Caco-2 (cell line): ENCODE data around the gene SLC9A8. TPM values are rescaled to one million over a fixed set of nuclear protein-coding genes. Genes with fewer than 3 reads are reported as not detected.

Source experiments
- BruUV-seq: library from RNA; stranded (reverse); fragments of 400-500 nt; replicated peaks from 2 replicates; lab custom pipeline; 2021; lab: Mats Ljungman, UMichigan
- CTCF ChIA-PET: fragments of 300-600 bp; sonication (Branson Sonifier 250); formaldehyde crosslinking; loops from one replicate; lab custom pipeline; 2022; ENCODE audit warnings: antibody characterized with exemption; lab: Charles Lee
- POLR2A ChIA-PET: fragments of 300-600 bp; sonication (Branson Sonifier 250); formaldehyde crosslinking; loops from one replicate; lab custom pipeline; 2022; ENCODE audit warnings: antibody characterized with exemption; lab: Charles Lee
- DNase-seq, 2 experiments: peaks; one replicate each; pipeline versions ENCODE4 v3.0.0 to v3.0.0-alpha.2; 2020 to 2022
- H3K27me3 ChIP-seq: replicated peaks from 2 replicates; pipeline ENCODE4 v1.6.0; 2011; ENCODE audit warnings: low read length; ENCODE audit not compliant: control insufficient read depth, insufficient read depth
- H3K36me3 ChIP-seq: 2 replicates; pipeline ENCODE4 v1.5.1; 2011; ENCODE audit warnings: low read length; ENCODE audit not compliant: control insufficient read depth, insufficient read depth
- H3K4me1 ChIP-seq: fragments of 250-450 bp; sonication (Bioruptor Pico); 2 replicates; pipeline ENCODE4 v1.5.1; 2020; ENCODE audit warnings: mild to moderate bottlenecking
- H3K4me3 ChIP-seq: 2 replicates; pipeline ENCODE4 v1.5.1; 2011; ENCODE audit warnings: low read depth, mild to moderate bottlenecking, control low read depth, low read length
- H3K9me3 ChIP-seq: fragments of 250-450 bp; sonication (Bioruptor Pico); 2 replicates; pipeline ENCODE4 v1.5.1; 2020; ENCODE audit warnings: mild to moderate bottlenecking, moderate library complexity
- H3K27ac Mint-ChIP-seq: one replicate; pipeline ENCODE4 v1.8.0; 2022; ENCODE audit warnings: mixed read lengths; ENCODE audit not compliant: unreplicated experiment
- H3K27me3 Mint-ChIP-seq: one replicate; pipeline ENCODE4 v1.8.0; 2022; ENCODE audit warnings: mixed read lengths; ENCODE audit not compliant: insufficient read depth, unreplicated experiment
- H3K36me3 Mint-ChIP-seq: one replicate; pipeline ENCODE4 v1.8.0; 2022; ENCODE audit warnings: mild to moderate bottlenecking, mixed read lengths; ENCODE audit not compliant: insufficient read depth, unreplicated experiment
- H3K4me1 Mint-ChIP-seq: one replicate; pipeline ENCODE4 v1.8.0; 2022; ENCODE audit warnings: low read depth, mixed read lengths; ENCODE audit not compliant: unreplicated experiment
- H3K4me3 Mint-ChIP-seq: one replicate; pipeline ENCODE4 v1.8.0; 2022; ENCODE audit warnings: mild to moderate bottlenecking, moderate library complexity, mixed read lengths; ENCODE audit not compliant: unreplicated experiment
- H3K9me3 Mint-ChIP-seq: one replicate; pipeline ENCODE4 v1.8.0; 2022; ENCODE audit warnings: mixed read lengths; ENCODE audit not compliant: unreplicated experiment
- intact Hi-C: fragments of 100-400 bp; cut with micrococcal nuclease; formaldehyde crosslinking; loops from one replicate; pipeline ENCODE4 v1.10.0; 2022; ENCODE audit not compliant: unreplicated experiment
- total RNA-seq: library from RNA; stranded (reverse); gene quantifications from 2 replicates; pipeline ENCODE4 v1.2.3, GENCODE V29; 2022
- TF ChIP-seq, protein P1 (sequence below), 2 experiments: fragments of 200-600 bp in 1 of 2; IDR thresholded peaks; 1 replicate in 1 of 2; 2 replicates in 1 of 2; pipeline versions ENCODE4 v1.5.1 to v1.8.0; 2011 to 2022; ENCODE audit warnings: antibody characterized with exemption in 1 of 2, control low read depth in 1 of 2, inconsistent platforms in 1 of 2, low read depth in 1 of 2, low read length in 1 of 2, mild to moderate bottlenecking in 1 of 2, moderate library complexity in 1 of 2; ENCODE audit not compliant: insufficient read depth in 1 of 2, severe bottlenecking in 1 of 2, unreplicated experiment in 1 of 2

SLC9A8 gene
- total RNA-seq, 1 experiment from 2014 or later: 21.4 TPM

DNA sequence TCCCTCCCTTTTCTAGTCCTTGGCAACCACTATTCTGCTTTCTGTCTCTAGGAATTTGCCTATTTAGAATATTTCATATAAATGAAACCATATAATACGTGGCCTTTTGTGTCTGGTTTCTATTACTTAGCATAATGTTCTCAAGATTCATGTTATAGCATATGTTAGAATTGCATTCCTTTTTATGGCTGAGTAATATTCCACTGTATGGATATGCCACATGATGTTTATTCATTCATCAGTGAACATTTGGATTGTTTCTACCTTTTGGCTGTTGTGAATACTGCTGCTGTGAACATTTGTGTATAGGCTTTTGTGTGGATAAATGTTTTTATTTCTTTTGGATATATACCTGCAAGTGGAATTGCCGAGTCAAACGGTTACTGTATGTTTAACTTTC, 7.1 kb downstream of the SLC9A8 start:
- H3K4me3 Mint-ChIP-seq: no peak overlapping the region
- no peaks in the 10 kb centered on the region for H3K27me3 Mint-ChIP-seq
- intact Hi-C loops: no loop called here
- no peak overlapping the region for H3K4me3 ChIP-seq
- TF ChIP-seq, protein P1, sequence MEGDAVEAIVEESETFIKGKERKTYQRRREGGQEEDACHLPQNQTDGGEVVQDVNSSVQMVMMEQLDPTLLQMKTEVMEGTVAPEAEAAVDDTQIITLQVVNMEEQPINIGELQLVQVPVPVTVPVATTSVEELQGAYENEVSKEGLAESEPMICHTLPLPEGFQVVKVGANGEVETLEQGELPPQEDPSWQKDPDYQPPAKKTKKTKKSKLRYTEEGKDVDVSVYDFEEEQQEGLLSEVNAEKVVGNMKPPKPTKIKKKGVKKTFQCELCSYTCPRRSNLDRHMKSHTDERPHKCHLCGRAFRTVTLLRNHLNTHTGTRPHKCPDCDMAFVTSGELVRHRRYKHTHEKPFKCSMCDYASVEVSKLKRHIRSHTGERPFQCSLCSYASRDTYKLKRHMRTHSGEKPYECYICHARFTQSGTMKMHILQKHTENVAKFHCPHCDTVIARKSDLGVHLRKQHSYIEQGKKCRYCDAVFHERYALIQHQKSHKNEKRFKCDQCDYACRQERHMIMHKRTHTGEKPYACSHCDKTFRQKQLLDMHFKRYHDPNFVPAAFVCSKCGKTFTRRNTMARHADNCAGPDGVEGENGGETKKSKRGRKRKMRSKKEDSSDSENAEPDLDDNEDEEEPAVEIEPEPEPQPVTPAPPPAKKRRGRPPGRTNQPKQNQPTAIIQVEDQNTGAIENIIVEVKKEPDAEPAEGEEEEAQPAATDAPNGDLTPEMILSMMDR (IDR thresholded peaks at IDR 0.05; ENCODE audit: insufficient read depth in 1 of 2, low read depth in 1 of 2, low read length in 1 of 2, severe bottlenecking in 1 of 2, unreplicated experiment in 1 of 2): no peak
- H3K27me3 ChIP-seq: no peaks in the 10 kb centered on the region
- no peak for DNase-seq
- H3K36me3 Mint-ChIP-seq: peaks cover 69% of the 10 kb centered on the region
- no peaks in the 10 kb centered on the region for H3K4me1 Mint-ChIP-seq
- H3K9me3 ChIP-seq: peaks cover 4% of the 10 kb centered on the region
- H3K9me3 Mint-ChIP-seq: peaks cover 9% of the 10 kb centered on the region
- no peaks in the 10 kb centered on the region for H3K4me1 ChIP-seq
- POLR2A ChIA-PET: no interaction called here
- H3K36me3 ChIP-seq: peaks cover 3% of the 10 kb centered on the region
- CTCF ChIA-PET: no interaction called here
- BruUV-seq: no TSS peak
- no peak overlapping the region for H3K27ac Mint-ChIP-seq

DNA sequence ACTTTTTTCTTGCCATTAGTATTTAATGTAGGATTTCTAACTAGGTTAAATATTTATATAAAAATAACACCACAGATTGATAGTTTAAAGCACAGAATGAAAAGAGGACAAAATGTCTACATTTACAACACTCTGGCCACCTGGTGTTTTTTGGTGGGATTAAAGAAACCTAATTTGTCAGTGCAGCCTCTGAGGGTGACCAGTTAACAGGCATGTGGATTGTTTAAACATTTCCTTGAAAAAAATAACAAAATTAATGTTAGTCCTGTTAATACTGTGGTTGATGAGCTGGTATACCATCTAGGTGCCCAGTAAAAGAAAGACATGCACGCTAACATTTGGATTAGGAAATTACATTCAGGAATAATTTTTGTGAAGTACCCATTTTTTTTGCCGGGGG, 8.8 kb downstream of the SLC9A8 start:
- no TSS peak for BruUV-seq
- POLR2A ChIA-PET: no interaction called here
- TF ChIP-seq, protein P1 (IDR thresholded peaks at IDR 0.05; ENCODE audit: insufficient read depth in 1 of 2, low read depth in 1 of 2, low read length in 1 of 2, severe bottlenecking in 1 of 2, unreplicated experiment in 1 of 2): no peak
- peaks cover 4% of the 10 kb centered on the region for H3K9me3 ChIP-seq
- no peaks in the 10 kb centered on the region for H3K27me3 ChIP-seq
- no peaks in the 10 kb centered on the region for H3K27me3 Mint-ChIP-seq
- peaks cover 65% of the 10 kb centered on the region for H3K36me3 Mint-ChIP-seq
- no peaks in the 10 kb centered on the region for H3K4me1 ChIP-seq
- CTCF ChIA-PET: no interaction called here
- H3K36me3 ChIP-seq: peaks cover 3% of the 10 kb centered on the region
- DNase-seq: no peak
- no peak overlapping the region for H3K4me3 ChIP-seq
- H3K27ac Mint-ChIP-seq: no peak overlapping the region
- intact Hi-C loops: no loop called here
- peaks cover 9% of the 10 kb centered on the region for H3K9me3 Mint-ChIP-seq
- no peaks in the 10 kb centered on the region for H3K4me1 Mint-ChIP-seq
- H3K4me3 Mint-ChIP-seq: no peak overlapping the region

DNA sequence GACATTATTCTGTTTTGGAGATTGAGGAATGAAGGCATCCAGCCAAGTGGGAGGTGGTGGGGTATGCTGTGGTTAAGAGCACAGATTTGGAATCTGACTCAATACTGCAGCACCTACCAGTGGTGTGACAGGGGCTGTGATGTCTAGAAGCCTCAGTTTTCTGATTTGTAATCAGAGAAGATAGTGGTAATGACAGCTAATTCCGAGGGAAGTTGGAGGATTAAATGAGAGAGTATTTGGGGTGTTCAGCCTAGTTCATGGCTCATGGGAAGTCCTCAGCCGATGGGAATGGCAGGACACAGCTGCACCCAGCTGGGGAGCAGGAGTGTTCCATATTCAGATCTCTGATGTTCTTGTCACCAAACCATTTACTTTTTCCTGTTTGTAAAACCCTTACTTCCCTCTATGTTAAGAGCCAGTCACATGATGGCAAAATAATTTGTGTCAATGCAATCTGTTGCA, 9.3 kb downstream of the SLC9A8 start:
- peaks cover 4% of the 10 kb centered on the region for H3K9me3 ChIP-seq
- BruUV-seq: no TSS peak
- TF ChIP-seq, protein P1 (IDR thresholded peaks at IDR 0.05; ENCODE audit: insufficient read depth in 1 of 2, low read depth in 1 of 2, low read length in 1 of 2, severe bottlenecking in 1 of 2, unreplicated experiment in 1 of 2): no peak
- H3K4me3 ChIP-seq: no peak overlapping the region
- H3K4me3 Mint-ChIP-seq: no peak overlapping the region
- no peaks in the 10 kb centered on the region for H3K27me3 Mint-ChIP-seq
- peaks cover 3% of the 10 kb centered on the region for H3K36me3 ChIP-seq
- H3K9me3 Mint-ChIP-seq: peaks cover 9% of the 10 kb centered on the region
- H3K4me1 Mint-ChIP-seq: no peaks in the 10 kb centered on the region
- CTCF ChIA-PET: no interaction called here
- no peak for DNase-seq
- POLR2A ChIA-PET: no interaction called here
- no peak overlapping the region for H3K27ac Mint-ChIP-seq
- peaks cover 60% of the 10 kb centered on the region for H3K36me3 Mint-ChIP-seq
- no peaks in the 10 kb centered on the region for H3K4me1 ChIP-seq
- intact Hi-C loops: no loop called here
- H3K27me3 ChIP-seq: no peaks in the 10 kb centered on the region
